Measurements from ENCODE around the gene KCNJ6.

KCNJ6 gene

GRCh38 chr21:37863842-37864241 lies 52.4 kb downstream of the KCNJ6 start:
- no peak for DNase-seq

GRCh38 chr21:37862536-37862935 lies 53.7 kb downstream of the KCNJ6 start:
- peak; percentile 77 for DNase-seq

- DNase-seq, result peak; percentile 17
Measured at GRCh38 chr21:37861561-37861960, 54.7 kb downstream of the KCNJ6 start.

- DNase-seq, result no peak
Measured at GRCh38 chr21:37860416-37860815, 55.8 kb downstream of the KCNJ6 start.

- DNase-seq, result no peak
Measured at GRCh38 chr21:37855647-37856625, 60.3 kb downstream of the KCNJ6 start.

- no peak for DNase-seq
Measured at GRCh38 chr21:37855271-37855646, 61.0 kb downstream of the KCNJ6 start.

GRCh38 chr21:37849506-37850102 lies 66.7 kb downstream of the KCNJ6 start:
- DNase-seq, result no peak

GRCh38 chr21:37848721-37849490 lies 67.4 kb downstream of the KCNJ6 start:
- DNase-seq, result no peak

GRCh38 chr21:37845535-37845934 lies 70.7 kb downstream of the KCNJ6 start:
- DNase-seq, result no peak

GRCh38 chr21:37843191-37843590 lies 73.1 kb downstream of the KCNJ6 start:
- DNase-seq, result no peak

- DNase-seq, result no peak
Measured at GRCh38 chr21:37842163-37842919, 73.9 kb downstream of the KCNJ6 start.

- no peak for DNase-seq
Measured at GRCh38 chr21:37837381-37837780, 78.9 kb downstream of the KCNJ6 start.

GRCh38 chr21:37835481-37835880 lies 80.8 kb downstream of the KCNJ6 start:
- no peak for DNase-seq

GRCh38 chr21:37833301-37833700 lies 83.0 kb downstream of the KCNJ6 start:
- DNase-seq, result no peak

GRCh38 chr21:37829447-37829846 lies 86.8 kb downstream of the KCNJ6 start:
- DNase-seq, result peak; percentile 52

GRCh38 chr21:37828991-37829390 lies 87.3 kb downstream of the KCNJ6 start:
- peak; percentile 66 for DNase-seq

- DNase-seq, result no peak
Measured at GRCh38 chr21:37828556-37828955, 87.7 kb downstream of the KCNJ6 start.

GRCh38 chr21:37827913-37828312 lies 88.3 kb downstream of the KCNJ6 start:
- no peak for DNase-seq

- no peak for DNase-seq
Measured at GRCh38 chr21:37821786-37822450, 94.3 kb downstream of the KCNJ6 start.

- DNase-seq, result peak; percentile 44
Measured at GRCh38 chr21:37821092-37821491, 95.2 kb downstream of the KCNJ6 start.

- no peak for DNase-seq
Measured at GRCh38 chr21:37819372-37819771, 96.9 kb downstream of the KCNJ6 start.

- no peak for DNase-seq
Measured at GRCh38 chr21:37817242-37817641, 99.0 kb downstream of the KCNJ6 start.
